Esophagus muscularis mucosa (tissue), 4 donors: ENCODE data around the gene ADAMTS2.

Source experiments
- CTCF ChIP-seq, 3 experiments: fragments of 200-600 bp in 2 of 3; fragments of 450-650 bp in 1 of 3; sonication (generic) in 2 of 3; IDR thresholded peaks; one replicate each; pipeline ENCODE4 v1.5.1; 2017 to 2019; ENCODE audit warnings: antibody characterized with exemption in 3 of 3, mild to moderate bottlenecking in 2 of 3, moderate library complexity in 1 of 3
- EP300 ChIP-seq: sonication (generic); formaldehyde crosslinking; IDR thresholded peaks from one replicate; pipeline ENCODE4 v1.6.1; 2017; ENCODE audit warnings: antibody characterized with exemption
- POLR2A ChIP-seq: fragments of 450-650 bp; IDR thresholded peaks from one replicate; pipeline ENCODE4 v1.6.1; 2017; ENCODE audit warnings: antibody characterized with exemption, moderate library complexity, mild to moderate bottlenecking, low read depth

DNA sequence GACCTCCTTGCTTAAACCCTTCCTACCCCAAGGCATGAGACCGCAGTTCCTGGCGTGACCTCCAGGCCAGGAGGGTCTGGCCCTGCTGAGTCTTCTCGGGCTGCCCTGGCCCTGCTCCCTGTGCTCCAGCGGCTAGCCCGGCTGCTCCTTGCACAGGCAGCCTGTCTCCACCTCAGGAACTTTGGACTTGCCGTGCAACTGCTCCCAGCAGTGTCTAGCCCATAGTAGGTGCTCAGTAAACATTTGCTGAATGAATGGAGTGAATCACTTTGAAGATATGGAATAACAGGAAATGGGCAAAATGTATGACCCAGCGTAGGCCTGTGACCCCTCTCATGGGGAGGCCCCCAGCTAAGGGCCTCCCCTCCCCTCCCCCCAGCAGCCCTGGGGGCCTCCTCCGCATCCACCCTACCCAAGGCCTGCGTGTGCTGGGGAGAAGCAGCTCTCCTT is 158.0 kb downstream of the ADAMTS2 start:
- TF ChIP-seq POLR2A, result no peak
- no peak for TF ChIP-seq CTCF (IDR thresholded peaks at IDR 0.05)
- TF ChIP-seq EP300, result no peak
